NB4 (cell line): Measurements from ENCODE around the gene ARMC12.

Experiments used
- DNase-seq: peaks from one replicate; pipeline ENCODE4 v3.0.0; 2010; ENCODE audit warnings: low read depth
- H3K4me3 ChIP-seq: one replicate; pipeline ENCODE4 v1.5.1; 2011; ENCODE audit warnings: mild to moderate bottlenecking, low read depth, low read length, moderate library complexity
- CTCF ChIP-seq: IDR thresholded peaks from one replicate; pipeline ENCODE4 v1.5.1; 2012; ENCODE audit warnings: low read depth, low read length
- MYC ChIP-seq: IDR thresholded peaks from 2 replicates; pipeline ENCODE4 v1.6.1; 2011; ENCODE audit warnings: low read depth, low read length
- POLR2A ChIP-seq: IDR thresholded peaks from 2 replicates; pipeline ENCODE4 v1.6.1; 2011; ENCODE audit warnings: mild to moderate bottlenecking; ENCODE audit not compliant: insufficient read length; ENCODE audit errors: extremely low read depth
- TF ChIP-seq, protein P1 (sequence below): IDR thresholded peaks from 2 replicates; pipeline ENCODE4 v1.6.1; 2011; ENCODE audit warnings: low read depth, low read length

The ARMC12 gene

DNA sequence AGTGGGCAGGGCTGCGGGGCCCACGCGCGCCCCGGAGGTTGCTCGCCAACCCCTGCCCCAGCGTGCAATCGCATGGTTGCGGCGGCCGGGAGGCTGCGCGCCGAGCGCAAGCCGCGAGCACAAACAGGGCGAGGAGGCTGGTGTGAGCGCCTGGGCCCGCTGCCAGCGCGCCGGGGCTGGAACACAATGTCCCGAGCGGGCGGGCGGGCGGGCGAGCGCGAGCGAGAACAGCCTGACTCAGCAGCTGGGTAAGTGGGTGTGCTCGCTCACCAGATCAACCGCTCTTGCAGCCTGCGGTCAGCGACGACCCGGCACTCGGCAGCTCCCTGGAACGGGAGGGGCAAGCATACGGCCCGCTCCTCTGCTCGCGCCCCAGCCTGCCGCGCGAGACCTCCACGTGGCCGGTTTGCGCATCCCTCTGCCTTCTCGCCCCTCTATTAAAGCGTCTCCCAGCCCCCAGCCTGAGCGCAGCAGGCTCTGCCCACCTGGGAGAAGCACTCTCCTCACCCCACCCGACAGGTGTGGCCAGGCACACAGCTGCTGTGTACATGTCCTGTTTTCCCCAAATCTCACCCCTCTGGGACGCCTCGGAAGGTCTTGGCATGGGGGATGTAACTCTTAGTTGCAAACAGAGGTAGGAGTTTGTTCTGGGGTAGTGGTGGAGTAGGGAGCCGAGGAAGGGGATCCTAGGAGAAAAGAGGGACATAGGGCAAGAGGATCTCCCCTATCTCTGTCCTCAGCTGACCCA lies 8.7 kb upstream of the ARMC12 start:
- TF ChIP-seq POLR2A (peak; percentile 48), CTCF (no peak), MYC (peak; percentile 97)
- TF ChIP-seq, protein P1, sequence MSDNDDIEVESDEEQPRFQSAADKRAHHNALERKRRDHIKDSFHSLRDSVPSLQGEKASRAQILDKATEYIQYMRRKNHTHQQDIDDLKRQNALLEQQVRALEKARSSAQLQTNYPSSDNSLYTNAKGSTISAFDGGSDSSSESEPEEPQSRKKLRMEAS = peak; percentile 96
- DNase-seq = peak; percentile 99
- H3K4me3 ChIP-seq = peak overlapping the region; percentile 61

GRCh38 chr6:35728683-35729678 lies 7.9 kb upstream of the ARMC12 start:
- peak; percentile 91 for DNase-seq
- peak overlapping the region; percentile 48 for H3K4me3 ChIP-seq

GRCh38 chr6:35729722-35730121 lies 7.1 kb upstream of the ARMC12 start:
- TF ChIP-seq, protein P1 = no peak
- TF ChIP-seq CTCF (no peak), POLR2A (no peak), MYC (no peak)
- no peak overlapping the region for H3K4me3 ChIP-seq
- no peak for DNase-seq

More at GRCh38 chr6:35728683-35729678, 7.9 kb upstream of the ARMC12 start:
- no peak; the same call in 1 of the 2 replicates for TF ChIP-seq MYC
- TF ChIP-seq POLR2A = no peak

DNA sequence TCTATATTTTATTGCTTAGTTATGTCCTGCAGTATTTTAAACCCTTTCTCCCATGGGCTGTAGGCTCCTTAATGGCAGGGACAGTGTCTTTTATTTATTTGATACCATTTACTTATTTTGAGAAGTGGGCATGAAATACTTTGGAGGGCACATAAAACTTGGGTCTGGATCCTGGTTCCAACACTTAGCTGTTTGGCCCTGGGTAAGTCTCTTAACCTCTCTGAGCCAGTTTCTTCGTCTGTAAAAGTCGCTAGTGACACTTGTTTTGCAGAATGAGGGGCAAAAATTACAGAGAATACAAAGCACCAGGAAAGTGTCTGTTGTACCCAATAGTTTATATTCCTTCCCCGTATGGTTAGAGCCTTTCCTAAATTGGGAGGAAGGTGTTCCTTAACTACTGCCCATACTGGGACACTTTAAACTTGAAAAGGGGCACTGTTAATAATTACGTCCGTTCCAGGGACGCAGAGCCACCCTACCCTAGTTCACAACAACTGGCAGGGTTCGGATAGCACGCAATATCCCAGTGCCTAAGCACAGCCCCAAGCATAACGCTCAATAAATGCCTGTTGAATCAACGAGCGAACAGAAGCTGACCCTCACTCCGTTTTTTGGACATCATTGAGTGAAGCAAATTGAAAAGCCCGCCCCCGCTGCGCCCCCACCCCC lies 6.0 kb upstream of the ARMC12 start:
- TF ChIP-seq MYC = peak; percentile 33; the same call in 1 of the 2 replicates
- TF ChIP-seq, protein P1 = no peak
- no peak for DNase-seq
- peak overlapping the region; percentile 63 for H3K4me3 ChIP-seq

DNA sequence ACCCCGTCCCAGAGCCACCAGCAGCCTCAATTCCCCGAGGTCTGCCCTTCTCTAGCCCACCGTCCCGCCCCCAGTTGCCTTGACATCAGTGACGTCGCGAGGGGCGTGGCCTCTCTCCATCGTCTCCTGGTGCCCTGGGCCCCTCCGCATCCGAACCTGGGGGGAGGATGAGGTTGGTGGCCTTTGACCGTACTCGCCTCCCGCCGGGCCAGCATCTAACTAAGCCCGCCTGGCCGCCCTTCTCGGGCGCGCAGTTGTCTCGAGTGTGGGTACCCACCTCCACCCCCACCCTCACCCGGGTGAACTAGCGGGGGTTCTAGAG lies 5.5 kb upstream of the ARMC12 start:
- H3K4me3 ChIP-seq = peak overlapping the region; percentile 57
- no peak for TF ChIP-seq CTCF
- peak; percentile 41 for TF ChIP-seq POLR2A
- no peak for TF ChIP-seq MYC
- TF ChIP-seq, protein P1 = no peak
- DNase-seq = peak; percentile 97

DNA sequence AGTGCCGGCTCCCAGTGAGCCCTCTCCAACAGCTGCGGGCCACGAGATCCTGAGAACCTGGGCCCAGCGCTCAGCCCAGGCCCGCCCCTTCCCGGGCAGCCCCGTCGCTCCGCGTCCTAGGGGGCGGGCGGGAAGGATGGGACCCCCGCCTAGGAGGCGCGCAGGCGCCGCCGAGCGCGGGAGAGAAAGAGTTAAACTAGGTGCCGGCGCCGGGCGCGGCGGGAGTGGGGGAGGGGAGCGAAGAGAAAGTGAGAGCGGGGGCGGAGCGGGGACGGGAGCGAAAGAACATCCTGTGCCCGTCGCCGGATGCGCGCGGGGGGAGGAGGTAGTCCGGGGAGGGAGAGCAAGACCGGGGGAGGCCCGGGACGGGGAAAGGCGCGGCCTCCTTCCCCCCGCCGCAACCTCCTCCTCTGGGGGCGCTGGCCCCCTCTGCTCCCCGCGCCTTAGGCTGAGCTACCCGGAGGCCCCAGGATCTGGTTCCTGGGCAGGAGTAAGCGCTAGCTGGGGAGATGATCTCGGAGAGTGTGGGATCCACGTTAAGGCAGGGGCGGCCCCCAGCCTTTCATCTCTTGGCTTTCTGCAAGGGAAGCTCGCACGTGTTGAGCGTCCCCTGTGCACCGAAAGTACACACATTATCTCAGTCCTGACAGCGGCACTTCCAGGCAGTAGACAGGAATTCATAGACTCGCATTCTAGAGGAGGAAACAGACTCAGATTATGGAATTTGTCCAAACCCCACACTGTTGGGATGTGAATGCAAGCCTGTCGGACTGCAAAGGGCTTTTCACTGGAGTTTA lies 4.9 kb upstream of the ARMC12 start:
- peak; percentile 97 for DNase-seq
- peak overlapping the region; percentile 57 for H3K4me3 ChIP-seq
- TF ChIP-seq CTCF (peak; percentile 5), POLR2A (peak; percentile 45), MYC (peak; percentile 94)
- TF ChIP-seq, protein P1 = peak; percentile 94
